Spleen (tissue), 7 donors: ENCODE data around the gene MYO3A.

Experiments used
- POLR2A ChIP-seq, 3 donors: fragments of 450-650 bp; IDR thresholded peaks; one replicate each; pipeline ENCODE4 v1.5.1; 2017; ENCODE audit warnings: antibody characterized with exemption in 3 of 3, mild to moderate bottlenecking in 1 of 3
- TF ChIP-seq, protein P1 (sequence below), 11 experiments: fragments of 200-600 bp in 7 of 11; fragments of 450-650 bp in 4 of 11; sonication (generic) in 4 of 11; IDR thresholded peaks in 8 of 11; conservative IDR thresholded peaks in 3 of 11; 1 replicate in 7 of 11; 2 replicates in 4 of 11; pipeline versions ENCODE4 v1.4.0 to v1.8.0; 2016 to 2021; ENCODE audit warnings: antibody characterized with exemption in 11 of 11, inconsistent platforms in 4 of 11, mild to moderate bottlenecking in 1 of 11
- donor health status: DM: no; HTN: no; CAD: no; lungs with moderate emphysema.
- donor health status: DM: no; HTN: no; CAD: no.
- donor health status: DM: no; HTN: no; CAD: no.

DNA sequence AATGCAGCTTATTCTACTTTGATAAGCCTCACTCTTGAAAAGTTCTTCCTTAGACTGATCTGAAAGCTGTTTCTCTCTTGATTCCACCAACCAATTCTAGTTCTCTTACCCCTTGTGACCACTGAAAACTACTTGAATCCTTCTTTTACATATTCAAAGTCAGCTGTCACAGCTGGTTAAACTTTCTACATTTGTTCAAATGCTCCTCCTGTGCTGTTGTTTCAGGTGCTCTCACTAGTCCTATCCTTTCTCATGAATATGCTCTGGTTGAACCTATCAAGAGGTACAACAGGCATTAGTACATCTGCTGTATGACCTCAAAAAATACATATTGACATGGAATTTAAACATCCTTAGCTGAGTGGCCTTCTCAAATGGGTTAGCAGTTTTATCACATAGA, 91.5 kb downstream of the MYO3A start:
- no peak for TF ChIP-seq POLR2A (IDR thresholded peaks at IDR 0.05)
- TF ChIP-seq, protein P1, sequence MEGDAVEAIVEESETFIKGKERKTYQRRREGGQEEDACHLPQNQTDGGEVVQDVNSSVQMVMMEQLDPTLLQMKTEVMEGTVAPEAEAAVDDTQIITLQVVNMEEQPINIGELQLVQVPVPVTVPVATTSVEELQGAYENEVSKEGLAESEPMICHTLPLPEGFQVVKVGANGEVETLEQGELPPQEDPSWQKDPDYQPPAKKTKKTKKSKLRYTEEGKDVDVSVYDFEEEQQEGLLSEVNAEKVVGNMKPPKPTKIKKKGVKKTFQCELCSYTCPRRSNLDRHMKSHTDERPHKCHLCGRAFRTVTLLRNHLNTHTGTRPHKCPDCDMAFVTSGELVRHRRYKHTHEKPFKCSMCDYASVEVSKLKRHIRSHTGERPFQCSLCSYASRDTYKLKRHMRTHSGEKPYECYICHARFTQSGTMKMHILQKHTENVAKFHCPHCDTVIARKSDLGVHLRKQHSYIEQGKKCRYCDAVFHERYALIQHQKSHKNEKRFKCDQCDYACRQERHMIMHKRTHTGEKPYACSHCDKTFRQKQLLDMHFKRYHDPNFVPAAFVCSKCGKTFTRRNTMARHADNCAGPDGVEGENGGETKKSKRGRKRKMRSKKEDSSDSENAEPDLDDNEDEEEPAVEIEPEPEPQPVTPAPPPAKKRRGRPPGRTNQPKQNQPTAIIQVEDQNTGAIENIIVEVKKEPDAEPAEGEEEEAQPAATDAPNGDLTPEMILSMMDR (IDR thresholded peaks at IDR 0.05 in 8 of 11, conservative IDR thresholded peaks at IDR 0.05 in 3 of 11), result no peak
